Gastroesophageal sphincter (tissue), 3 donors: Measurements from ENCODE around the gene SERPINE2.

Experiments
- EP300 ChIP-seq: sonication (generic); formaldehyde crosslinking; IDR thresholded peaks from one replicate; pipeline ENCODE4 v1.6.1; 2017; ENCODE audit warnings: antibody characterized with exemption, mild to moderate bottlenecking
- POLR2A ChIP-seq, 2 donors: fragments of 450-650 bp; IDR thresholded peaks; one replicate each; pipeline ENCODE4 v1.6.1; 2017; ENCODE audit warnings: antibody characterized with exemption in 2 of 2, mild to moderate bottlenecking in 2 of 2, moderate library complexity in 1 of 2
- POLR2AphosphoS5 ChIP-seq: sonication (generic); formaldehyde crosslinking; IDR thresholded peaks from one replicate; pipeline ENCODE4 v1.6.1; 2017; ENCODE audit warnings: antibody characterized with exemption
- TF ChIP-seq, protein P1 (sequence below), 4 experiments: fragments of 200-600 bp in 2 of 4; fragments of 450-650 bp in 2 of 4; sonication (generic) in 1 of 4; IDR thresholded peaks; one replicate each; pipeline ENCODE4 v1.5.1; 2017 to 2019; ENCODE audit warnings: antibody characterized with exemption in 4 of 4, mild to moderate bottlenecking in 2 of 4, moderate library complexity in 2 of 4

- TF ChIP-seq, protein P1, sequence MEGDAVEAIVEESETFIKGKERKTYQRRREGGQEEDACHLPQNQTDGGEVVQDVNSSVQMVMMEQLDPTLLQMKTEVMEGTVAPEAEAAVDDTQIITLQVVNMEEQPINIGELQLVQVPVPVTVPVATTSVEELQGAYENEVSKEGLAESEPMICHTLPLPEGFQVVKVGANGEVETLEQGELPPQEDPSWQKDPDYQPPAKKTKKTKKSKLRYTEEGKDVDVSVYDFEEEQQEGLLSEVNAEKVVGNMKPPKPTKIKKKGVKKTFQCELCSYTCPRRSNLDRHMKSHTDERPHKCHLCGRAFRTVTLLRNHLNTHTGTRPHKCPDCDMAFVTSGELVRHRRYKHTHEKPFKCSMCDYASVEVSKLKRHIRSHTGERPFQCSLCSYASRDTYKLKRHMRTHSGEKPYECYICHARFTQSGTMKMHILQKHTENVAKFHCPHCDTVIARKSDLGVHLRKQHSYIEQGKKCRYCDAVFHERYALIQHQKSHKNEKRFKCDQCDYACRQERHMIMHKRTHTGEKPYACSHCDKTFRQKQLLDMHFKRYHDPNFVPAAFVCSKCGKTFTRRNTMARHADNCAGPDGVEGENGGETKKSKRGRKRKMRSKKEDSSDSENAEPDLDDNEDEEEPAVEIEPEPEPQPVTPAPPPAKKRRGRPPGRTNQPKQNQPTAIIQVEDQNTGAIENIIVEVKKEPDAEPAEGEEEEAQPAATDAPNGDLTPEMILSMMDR (IDR thresholded peaks at IDR 0.05): no peak
- no peak for TF ChIP-seq POLR2AphosphoS5
- TF ChIP-seq POLR2A (IDR thresholded peaks at IDR 0.05): no peak
- no peak for TF ChIP-seq EP300
Measured at GRCh38 chr2:223944166-223944702, 94.9 kb downstream of the SERPINE2 start.
